ENCODE results near the gene EIF2AK3. TPM values are rescaled to one million over a fixed set of nuclear protein-coding genes. Genes with fewer than 3 reads are reported as not detected.

The EIF2AK3 gene
- polyA plus RNA-seq, 1 of the 3 experiments (the other 2 are of a cell fraction) = 2.2 TPM

GRCh38 chr2:88537640-88538039 lies 89.6 kb downstream of the EIF2AK3 start:
- H3K27me3 ChIP-seq (ENCODE audit: insufficient read depth) = no peaks in the 10 kb centered on the region; the same call in 1 of the 2 replicates

GRCh38 chr2:88530081-88530480 lies 97.2 kb downstream of the EIF2AK3 start:
- TF ChIP-seq FOSL2 (IDR thresholded peaks at IDR 0.05; ENCODE audit: borderline replicate concordance, low read depth) = no peak
- TF ChIP-seq, protein P1, sequence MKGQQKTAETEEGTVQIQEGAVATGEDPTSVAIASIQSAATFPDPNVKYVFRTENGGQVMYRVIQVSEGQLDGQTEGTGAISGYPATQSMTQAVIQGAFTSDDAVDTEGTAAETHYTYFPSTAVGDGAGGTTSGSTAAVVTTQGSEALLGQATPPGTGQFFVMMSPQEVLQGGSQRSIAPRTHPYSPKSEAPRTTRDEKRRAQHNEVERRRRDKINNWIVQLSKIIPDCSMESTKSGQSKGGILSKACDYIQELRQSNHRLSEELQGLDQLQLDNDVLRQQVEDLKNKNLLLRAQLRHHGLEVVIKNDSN (IDR thresholded peaks at IDR 0.05; ENCODE audit: borderline replicate concordance, low read depth) = no peak
- TF ChIP-seq RAD21 (IDR thresholded peaks at IDR 0.05; ENCODE audit: low read length) = no peak
- Histone ChIP-seq H3F3A (replicated peaks; ENCODE audit: insufficient read depth) (no peaks in the 10 kb centered on the region), H4K20me1 (ENCODE audit: insufficient read depth) (no peaks in the 10 kb centered on the region), H3K79me2 (ENCODE audit: insufficient read depth) (no peaks in the 10 kb centered on the region), H2AFZ (ENCODE audit: low read depth) (no peak overlapping the region), H3K4me1 (ENCODE audit: control insufficient read depth in 1 of 2, insufficient read depth in 2 of 2, low read depth in 1 of 2, low read length in 1 of 2) (no peaks in the 10 kb centered on the region), H3K4me2 (no peak overlapping the region), H3K27ac (ENCODE audit: low read depth in 2 of 2, low read length in 1 of 2) (no peak overlapping the region), H3K4me3 (ENCODE audit: low read depth in 2 of 2, low read length in 1 of 2) (no peak overlapping the region), H3K36me3 (replicated peaks in 1 of 2; ENCODE audit: control insufficient read depth in 1 of 2, insufficient read depth in 2 of 2, low read length in 1 of 2) (no peaks in the 10 kb centered on the region), H3K9ac (no peak overlapping the region), H3K9me2 (no peaks in the 10 kb centered on the region), H3K9me3 (no peaks in the 10 kb centered on the region), H3K27me3 (ENCODE audit: insufficient read depth) (no peaks in the 10 kb centered on the region; the same call in 1 of the 2 replicates)
- ChIA-PET POLR2A (no interaction called here), CTCF (no interaction called here)
- 69% methylated on average over 4 of the region's 4 CpGs for WGBS (ENCODE audit: low lambda C conversion rate)
- DNase-seq = no peak

More at GRCh38 chr2:88537640-88538039, 89.6 kb downstream of the EIF2AK3 start:
- H3K79me2 ChIP-seq (ENCODE audit: insufficient read depth) = no peaks in the 10 kb centered on the region
- CTCF ChIA-PET = interaction anchor here (1.1 kb wide), 1 partner anchor 19 kb away, joined by 3 read pairs; no protein-coding TSS in a partner anchor
- 69% methylated on average over 6 of the region's 6 CpGs for WGBS (ENCODE audit: low lambda C conversion rate)
- H3K4me2 ChIP-seq = no peak overlapping the region
- no peaks in the 10 kb centered on the region for H3K4me1 ChIP-seq (ENCODE audit: control insufficient read depth in 1 of 2, insufficient read depth in 2 of 2, low read depth in 1 of 2, low read length in 1 of 2)
- no peaks in the 10 kb centered on the region for H3K36me3 ChIP-seq (replicated peaks in 1 of 2; ENCODE audit: control insufficient read depth in 1 of 2, insufficient read depth in 2 of 2, low read length in 1 of 2)
- no peaks in the 10 kb centered on the region for H3K9me3 ChIP-seq
- no peak overlapping the region for H3K27ac ChIP-seq (ENCODE audit: low read depth in 2 of 2, low read length in 1 of 2)
- POLR2A ChIA-PET = no interaction called here
- H3K4me3 ChIP-seq (ENCODE audit: low read depth in 2 of 2, low read length in 1 of 2) = no peak overlapping the region
- H4K20me1 ChIP-seq (ENCODE audit: insufficient read depth) = no peaks in the 10 kb centered on the region
- no peak overlapping the region for H2AFZ ChIP-seq (ENCODE audit: low read depth)
- TF ChIP-seq RAD21 (IDR thresholded peaks at IDR 0.05; ENCODE audit: low read length) (no peak), FOXM1 (IDR thresholded peaks at IDR 0.05; ENCODE audit: low read depth) (no peak)
- H3F3A ChIP-seq (replicated peaks; ENCODE audit: insufficient read depth) = no peaks in the 10 kb centered on the region
- no peaks in the 10 kb centered on the region for H3K9me2 ChIP-seq
- no peak overlapping the region for H3K9ac ChIP-seq
- no peak for DNase-seq

DNA sequence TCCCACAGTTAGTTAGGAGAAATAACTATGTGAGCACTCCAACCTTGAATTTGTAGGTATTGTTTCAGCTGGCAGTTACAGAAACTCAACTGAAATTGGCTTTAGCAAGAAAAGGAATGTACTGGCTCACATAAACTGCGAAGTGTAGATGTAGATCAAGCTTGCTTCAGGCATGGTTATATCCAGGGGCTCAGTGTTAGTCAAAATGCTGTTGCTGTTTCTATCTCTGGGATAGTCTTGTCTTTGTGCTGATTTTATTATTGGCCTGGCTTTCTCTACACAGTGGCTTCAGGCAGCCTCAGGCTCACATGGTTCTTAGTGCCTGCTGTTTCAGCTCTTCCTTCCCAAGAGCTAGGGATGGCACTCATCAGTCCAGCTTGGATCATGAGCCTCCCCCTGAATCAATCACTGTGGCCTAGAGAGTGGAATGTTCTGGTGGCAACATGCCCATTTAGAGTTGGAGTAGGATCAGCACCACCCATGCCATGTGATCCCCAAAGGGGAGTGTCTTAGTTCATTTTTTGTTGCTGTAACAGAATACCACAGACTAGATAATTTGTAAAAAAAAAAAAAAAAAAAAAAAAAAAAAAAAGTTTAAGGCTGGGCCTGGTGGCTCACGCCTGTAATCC lies 105.7 kb downstream of the EIF2AK3 start:
- H3K9ac ChIP-seq = no peak overlapping the region
- no peak for TF ChIP-seq CTCF (IDR thresholded peaks at IDR 0.05)
- TF ChIP-seq CHD2 (IDR thresholded peaks at IDR 0.05; ENCODE audit: low read length, partially characterized antibody) = no peak
- TF ChIP-seq MEF2A (IDR thresholded peaks at IDR 0.05; ENCODE audit: borderline replicate concordance, low read depth) = no peak
- no peak for TF ChIP-seq MXI1 (IDR thresholded peaks at IDR 0.05; ENCODE audit: low read depth, low read length)
- TF ChIP-seq EP300 (IDR thresholded peaks at IDR 0.05; ENCODE audit: borderline replicate concordance in 1 of 2, low read depth in 1 of 2, low read length in 1 of 2) = no peak
- no peak for TF ChIP-seq USF2 (IDR thresholded peaks at IDR 0.05; ENCODE audit: borderline replicate concordance, low read depth, low read length)
- TF ChIP-seq POLR2AphosphoS5 (IDR thresholded peaks at IDR 0.05; ENCODE audit: low read depth, low read length) = no peak
- no peak for TF ChIP-seq REST (IDR thresholded peaks at IDR 0.05; ENCODE audit: low read depth, low read length)
- TF ChIP-seq FOXM1 (IDR thresholded peaks at IDR 0.05; ENCODE audit: low read depth) = no peak

More for the DNA sequence above, 105.7 kb downstream of the EIF2AK3 start:
- Histone ChIP-seq H3K9me3 (no peaks in the 10 kb centered on the region), H3K4me2 (no peak overlapping the region), H3K9me2 (no peaks in the 10 kb centered on the region), H3K27ac (ENCODE audit: low read depth in 2 of 2, low read length in 1 of 2) (no peak overlapping the region), H3K79me2 (ENCODE audit: insufficient read depth) (no peaks in the 10 kb centered on the region), H3F3A (replicated peaks; ENCODE audit: insufficient read depth) (no peaks in the 10 kb centered on the region), H4K20me1 (ENCODE audit: insufficient read depth) (no peaks in the 10 kb centered on the region), H3K4me3 (ENCODE audit: low read depth in 2 of 2, low read length in 1 of 2) (no peak overlapping the region), H2AFZ (ENCODE audit: low read depth) (no peak overlapping the region), H3K4me1 (ENCODE audit: control insufficient read depth in 1 of 2, insufficient read depth in 2 of 2, low read depth in 1 of 2, low read length in 1 of 2) (no peaks in the 10 kb centered on the region; a peak in 1 of 4 replicates), H3K36me3 (replicated peaks in 1 of 2; ENCODE audit: control insufficient read depth in 1 of 2, insufficient read depth in 2 of 2, low read length in 1 of 2) (no peaks in the 10 kb centered on the region), H3K27me3 (ENCODE audit: insufficient read depth) (no peaks in the 10 kb centered on the region)
- DNase-seq = no peak
- CTCF ChIA-PET = interaction anchor here (0.8 kb wide), 1 partner anchor 67 kb away, joined by 3 read pairs; no protein-coding TSS in a partner anchor
- WGBS (ENCODE audit: low lambda C conversion rate) = 39% methylated on average over 2 of the region's 2 CpGs
- POLR2A ChIA-PET = no interaction called here
